ENCODE data around the gene GRM7. TPM values are rescaled to one million over a fixed set of nuclear protein-coding genes. Genes with fewer than 3 reads are reported as not detected.

GRM7 gene
- total and polyA plus RNA-seq, 4 donors = 0.08 to 0.33 TPM; not detected in 2

DNA sequence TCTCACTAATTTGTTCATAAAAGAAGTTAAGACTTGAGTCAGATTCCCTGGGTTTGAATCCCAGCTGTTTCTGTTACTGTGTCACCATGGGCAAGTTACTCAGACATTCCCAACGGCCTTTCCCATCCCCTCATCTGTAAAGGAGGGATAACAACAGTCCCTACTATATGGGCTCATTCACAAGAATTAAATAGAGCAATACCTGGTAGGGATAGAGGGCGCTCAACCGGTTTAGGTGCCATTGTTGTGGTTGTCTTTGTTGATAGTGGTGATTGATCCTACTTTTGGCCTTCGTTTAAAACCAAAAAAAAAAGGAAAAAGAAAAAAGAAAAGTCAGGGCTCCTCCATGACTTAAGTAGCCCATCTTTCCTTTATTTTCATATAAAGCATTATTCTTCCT lies 563.1 kb downstream of the GRM7 start (continued):
- no peak for TF ChIP-seq JUND (IDR thresholded peaks at IDR 0.05)

DNA sequence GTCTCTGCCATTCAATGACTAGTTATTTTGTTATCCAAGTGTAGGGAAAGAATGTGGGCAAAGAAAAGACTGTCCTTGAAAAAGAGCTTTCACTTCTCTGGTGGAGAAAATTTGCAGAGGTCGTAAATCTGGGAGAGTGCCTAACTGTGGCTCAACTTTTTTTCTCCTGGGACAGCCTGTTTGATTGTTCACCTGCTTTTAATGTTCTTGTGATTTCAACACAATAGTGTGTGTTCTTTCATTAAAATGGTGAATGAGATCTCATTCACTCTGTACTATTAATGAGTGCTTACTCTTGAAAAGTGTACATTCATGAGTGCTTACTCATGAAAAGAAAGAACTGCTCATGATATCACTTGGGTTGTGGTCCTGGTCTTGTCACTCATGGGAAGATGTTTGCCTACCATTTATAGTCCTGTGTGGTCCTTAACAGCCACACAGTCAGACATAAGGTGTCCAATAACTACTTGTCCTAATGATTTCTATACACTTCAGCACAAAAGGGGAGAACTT lies 567.3 kb downstream of the GRM7 start:
- no peak overlapping the region for H3K9ac ChIP-seq (ENCODE audit: low read depth in 1 of 2, low read length in 2 of 2)
- no peak for DNase-seq (ENCODE audit: low spot score)
- peaks cover 0 to 2% (median 0%) of the 10 kb centered on the region in 4 donors for H3K9me3 ChIP-seq (ENCODE audit: control insufficient read depth in 4 of 4, low read length in 3 of 4)
- H3K36me3 ChIP-seq (ENCODE audit: control insufficient read depth in 4 of 4, insufficient read depth in 3 of 4, low read depth in 1 of 4, low read length in 3 of 4) = no peaks in the 10 kb centered on the region
- no peak overlapping the region for H3K4me3 ChIP-seq (ENCODE audit: low read depth in 1 of 3, low read length in 3 of 3)
- H3K27ac ChIP-seq (ENCODE audit: low read depth in 1 of 2, low read length in 2 of 2) = no peak overlapping the region
- H3K4me1 ChIP-seq (ENCODE audit: control insufficient read depth in 4 of 4, insufficient read depth in 4 of 4, low read length in 3 of 4) = no peaks in the 10 kb centered on the region
- H3K27me3 ChIP-seq (ENCODE audit: control insufficient read depth in 4 of 4, insufficient read depth in 4 of 4, low read length in 3 of 4) = no peaks in the 10 kb centered on the region
- TF ChIP-seq RAD21 (IDR thresholded peaks at IDR 0.05) (no peak), TAF1 (conservative IDR thresholded peaks at IDR 0.05) (no peak), EGR1 (IDR thresholded peaks at IDR 0.05; ENCODE audit: low read depth in 2 of 2) (no peak), GABPA (IDR thresholded peaks at IDR 0.05 in 1 of 2, conservative IDR thresholded peaks at IDR 0.05 in 1 of 2) (no peak), FOXA1 (IDR thresholded peaks at IDR 0.05) (no peak), YY1 (IDR thresholded peaks at IDR 0.05) (no peak), SP1 (IDR thresholded peaks at IDR 0.05) (no peak), NR2F2 (IDR thresholded peaks at IDR 0.05) (no peak), HNF4G (IDR thresholded peaks at IDR 0.05) (no peak), HNF4A (conservative IDR thresholded peaks at IDR 0.05) (no peak)
- TF ChIP-seq, protein P1, sequence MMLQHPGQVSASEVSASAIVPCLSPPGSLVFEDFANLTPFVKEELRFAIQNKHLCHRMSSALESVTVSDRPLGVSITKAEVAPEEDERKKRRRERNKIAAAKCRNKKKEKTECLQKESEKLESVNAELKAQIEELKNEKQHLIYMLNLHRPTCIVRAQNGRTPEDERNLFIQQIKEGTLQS (IDR thresholded peaks at IDR 0.05) = no peak
- TF ChIP-seq, protein P2, sequence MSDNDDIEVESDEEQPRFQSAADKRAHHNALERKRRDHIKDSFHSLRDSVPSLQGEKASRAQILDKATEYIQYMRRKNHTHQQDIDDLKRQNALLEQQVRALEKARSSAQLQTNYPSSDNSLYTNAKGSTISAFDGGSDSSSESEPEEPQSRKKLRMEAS (IDR thresholded peaks at IDR 0.05) = no peak
- 68% methylated on average over 1 of the region's 1 CpG for WGBS

DNA sequence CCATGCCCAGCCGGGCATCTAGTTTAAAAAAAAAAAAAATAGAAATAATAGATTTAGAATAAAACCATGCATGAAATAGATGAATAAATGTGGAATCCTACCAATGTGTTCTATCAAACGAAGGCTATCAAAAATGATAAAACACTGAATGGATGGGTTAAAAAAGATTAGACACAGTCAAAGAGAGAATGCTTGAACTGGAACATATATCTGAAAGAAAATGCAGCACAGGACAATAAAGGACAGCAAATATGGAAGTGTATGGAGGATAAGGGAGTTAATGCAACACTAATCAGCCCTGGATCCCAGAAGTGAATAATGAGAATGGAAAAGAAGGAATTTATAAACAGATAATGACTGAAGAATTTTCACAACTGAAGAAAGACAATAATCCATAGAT lies 571.7 kb downstream of the GRM7 start:
- Histone ChIP-seq H3K27me3 (ENCODE audit: control insufficient read depth in 4 of 4, insufficient read depth in 4 of 4, low read length in 3 of 4) (no peaks in the 10 kb centered on the region), H3K4me1 (ENCODE audit: control insufficient read depth in 4 of 4, insufficient read depth in 4 of 4, low read length in 3 of 4) (no peaks in the 10 kb centered on the region), H3K4me3 (ENCODE audit: low read depth in 1 of 3, low read length in 3 of 3) (no peak overlapping the region), H3K9ac (ENCODE audit: low read depth in 1 of 2, low read length in 2 of 2) (no peak overlapping the region), H3K27ac (ENCODE audit: low read depth in 1 of 2, low read length in 2 of 2) (no peak overlapping the region), H3K36me3 (ENCODE audit: control insufficient read depth in 4 of 4, insufficient read depth in 3 of 4, low read depth in 1 of 4, low read length in 3 of 4) (no peaks in the 10 kb centered on the region), H3K9me3 (ENCODE audit: control insufficient read depth in 4 of 4, low read length in 3 of 4) (peaks cover 0 to 2% (median 0%) of the 10 kb centered on the region in 4 donors)
- TF ChIP-seq FOXA1 (IDR thresholded peaks at IDR 0.05) (no peak), FOXA2 (IDR thresholded peaks at IDR 0.05) (no peak), HNF4A (conservative IDR thresholded peaks at IDR 0.05) (no peak), HNF4G (IDR thresholded peaks at IDR 0.05) (no peak), YY1 (IDR thresholded peaks at IDR 0.05) (no peak), TAF1 (conservative IDR thresholded peaks at IDR 0.05) (no peak), GABPA (IDR thresholded peaks at IDR 0.05 in 1 of 2, conservative IDR thresholded peaks at IDR 0.05 in 1 of 2) (no peak), RAD21 (IDR thresholded peaks at IDR 0.05) (no peak), EGR1 (IDR thresholded peaks at IDR 0.05; ENCODE audit: low read depth in 2 of 2) (no peak), NR2F2 (IDR thresholded peaks at IDR 0.05) (no peak), JUND (IDR thresholded peaks at IDR 0.05) (no peak)
- TF ChIP-seq, protein P3, sequence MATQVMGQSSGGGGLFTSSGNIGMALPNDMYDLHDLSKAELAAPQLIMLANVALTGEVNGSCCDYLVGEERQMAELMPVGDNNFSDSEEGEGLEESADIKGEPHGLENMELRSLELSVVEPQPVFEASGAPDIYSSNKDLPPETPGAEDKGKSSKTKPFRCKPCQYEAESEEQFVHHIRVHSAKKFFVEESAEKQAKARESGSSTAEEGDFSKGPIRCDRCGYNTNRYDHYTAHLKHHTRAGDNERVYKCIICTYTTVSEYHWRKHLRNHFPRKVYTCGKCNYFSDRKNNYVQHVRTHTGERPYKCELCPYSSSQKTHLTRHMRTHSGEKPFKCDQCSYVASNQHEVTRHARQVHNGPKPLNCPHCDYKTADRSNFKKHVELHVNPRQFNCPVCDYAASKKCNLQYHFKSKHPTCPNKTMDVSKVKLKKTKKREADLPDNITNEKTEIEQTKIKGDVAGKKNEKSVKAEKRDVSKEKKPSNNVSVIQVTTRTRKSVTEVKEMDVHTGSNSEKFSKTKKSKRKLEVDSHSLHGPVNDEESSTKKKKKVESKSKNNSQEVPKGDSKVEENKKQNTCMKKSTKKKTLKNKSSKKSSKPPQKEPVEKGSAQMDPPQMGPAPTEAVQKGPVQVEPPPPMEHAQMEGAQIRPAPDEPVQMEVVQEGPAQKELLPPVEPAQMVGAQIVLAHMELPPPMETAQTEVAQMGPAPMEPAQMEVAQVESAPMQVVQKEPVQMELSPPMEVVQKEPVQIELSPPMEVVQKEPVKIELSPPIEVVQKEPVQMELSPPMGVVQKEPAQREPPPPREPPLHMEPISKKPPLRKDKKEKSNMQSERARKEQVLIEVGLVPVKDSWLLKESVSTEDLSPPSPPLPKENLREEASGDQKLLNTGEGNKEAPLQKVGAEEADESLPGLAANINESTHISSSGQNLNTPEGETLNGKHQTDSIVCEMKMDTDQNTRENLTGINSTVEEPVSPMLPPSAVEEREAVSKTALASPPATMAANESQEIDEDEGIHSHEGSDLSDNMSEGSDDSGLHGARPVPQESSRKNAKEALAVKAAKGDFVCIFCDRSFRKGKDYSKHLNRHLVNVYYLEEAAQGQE (IDR thresholded peaks at IDR 0.05) = no peak
- TF ChIP-seq, protein P4, sequence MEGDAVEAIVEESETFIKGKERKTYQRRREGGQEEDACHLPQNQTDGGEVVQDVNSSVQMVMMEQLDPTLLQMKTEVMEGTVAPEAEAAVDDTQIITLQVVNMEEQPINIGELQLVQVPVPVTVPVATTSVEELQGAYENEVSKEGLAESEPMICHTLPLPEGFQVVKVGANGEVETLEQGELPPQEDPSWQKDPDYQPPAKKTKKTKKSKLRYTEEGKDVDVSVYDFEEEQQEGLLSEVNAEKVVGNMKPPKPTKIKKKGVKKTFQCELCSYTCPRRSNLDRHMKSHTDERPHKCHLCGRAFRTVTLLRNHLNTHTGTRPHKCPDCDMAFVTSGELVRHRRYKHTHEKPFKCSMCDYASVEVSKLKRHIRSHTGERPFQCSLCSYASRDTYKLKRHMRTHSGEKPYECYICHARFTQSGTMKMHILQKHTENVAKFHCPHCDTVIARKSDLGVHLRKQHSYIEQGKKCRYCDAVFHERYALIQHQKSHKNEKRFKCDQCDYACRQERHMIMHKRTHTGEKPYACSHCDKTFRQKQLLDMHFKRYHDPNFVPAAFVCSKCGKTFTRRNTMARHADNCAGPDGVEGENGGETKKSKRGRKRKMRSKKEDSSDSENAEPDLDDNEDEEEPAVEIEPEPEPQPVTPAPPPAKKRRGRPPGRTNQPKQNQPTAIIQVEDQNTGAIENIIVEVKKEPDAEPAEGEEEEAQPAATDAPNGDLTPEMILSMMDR (IDR thresholded peaks at IDR 0.05; ENCODE audit: low read depth, low read length, missing input control) = no peak
- TF ChIP-seq, protein P1 (IDR thresholded peaks at IDR 0.05) = no peak
- TF ChIP-seq, protein P2 (IDR thresholded peaks at IDR 0.05) = no peak
- TF ChIP-seq, protein P5, sequence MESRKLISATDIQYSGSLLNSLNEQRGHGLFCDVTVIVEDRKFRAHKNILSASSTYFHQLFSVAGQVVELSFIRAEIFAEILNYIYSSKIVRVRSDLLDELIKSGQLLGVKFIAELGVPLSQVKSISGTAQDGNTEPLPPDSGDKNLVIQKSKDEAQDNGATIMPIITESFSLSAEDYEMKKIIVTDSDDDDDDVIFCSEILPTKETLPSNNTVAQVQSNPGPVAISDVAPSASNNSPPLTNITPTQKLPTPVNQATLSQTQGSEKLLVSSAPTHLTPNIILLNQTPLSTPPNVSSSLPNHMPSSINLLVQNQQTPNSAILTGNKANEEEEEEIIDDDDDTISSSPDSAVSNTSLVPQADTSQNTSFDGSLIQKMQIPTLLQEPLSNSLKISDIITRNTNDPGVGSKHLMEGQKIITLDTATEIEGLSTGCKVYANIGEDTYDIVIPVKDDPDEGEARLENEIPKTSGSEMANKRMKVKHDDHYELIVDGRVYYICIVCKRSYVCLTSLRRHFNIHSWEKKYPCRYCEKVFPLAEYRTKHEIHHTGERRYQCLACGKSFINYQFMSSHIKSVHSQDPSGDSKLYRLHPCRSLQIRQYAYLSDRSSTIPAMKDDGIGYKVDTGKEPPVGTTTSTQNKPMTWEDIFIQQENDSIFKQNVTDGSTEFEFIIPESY (IDR thresholded peaks at IDR 0.05) = no peak
- no peak for DNase-seq (ENCODE audit: low spot score)
- 87% methylated on average over 2 of the region's 2 CpGs for WGBS

Measured in liver (tissue), 9 donors.